IMR-90 (cell line): Measurements from ENCODE around the gene HASPIN. TPM values are rescaled to one million over a fixed set of nuclear protein-coding genes. Genes with fewer than 3 reads are reported as not detected.

Experiments
- ATAC-seq: fragments of 200-7000 bp; cut with Tn5 transposase; 2 replicates; pipeline ENCODE4 v1.9.1; 2020; ENCODE audit warnings: low read depth, mild to moderate bottlenecking, moderate library complexity
- BruUV-seq: library from RNA; stranded (reverse); fragments of 400-500 nt; replicated peaks from 2 replicates; lab custom pipeline; 2021; lab: Mats Ljungman, UMichigan
- CTCF ChIA-PET: fragments of 300-600 bp; formaldehyde crosslinking; extraction: SDS; loops from one replicate; lab custom pipeline; 2021; ENCODE audit warnings: antibody characterized with exemption; lab: Yijun Ruan, JAX
- POLR2A ChIA-PET: fragments of 300-600 bp; sonication (Branson Sonifier 250); formaldehyde crosslinking; loops from one replicate; lab custom pipeline; 2022; ENCODE audit warnings: antibody characterized with exemption; ENCODE audit not compliant: unreplicated experiment; lab: Charles Lee
- DNase-seq: peaks from one replicate; pipeline ENCODE4 v3.0.0; 2013
- H2AFZ ChIP-seq: replicated peaks from 2 replicates; pipeline ENCODE3; 2013; ENCODE audit warnings: low read length, mild to moderate bottlenecking; ENCODE audit not compliant: poor library complexity
- H2AK5ac ChIP-seq: 2 replicates; pipeline ENCODE4 v1.6.1; 2013; ENCODE audit warnings: low read depth, low read length, inconsistent platforms
- H2AK9ac ChIP-seq: replicated peaks from 2 replicates; pipeline ENCODE3; 2013; ENCODE audit warnings: mild to moderate bottlenecking, low read depth, low read length, moderate library complexity; ENCODE audit not compliant: poor library complexity
- H2BK120ac ChIP-seq: 2 replicates; pipeline ENCODE4 v1.6.1; 2013; ENCODE audit warnings: low read depth, low read length, inconsistent platforms
- H2BK15ac ChIP-seq: 3 replicates; pipeline ENCODE4 v1.6.1; 2013; ENCODE audit warnings: low read depth, low read length, inconsistent platforms
- H2BK20ac ChIP-seq: 2 replicates; pipeline ENCODE4 v1.6.1; 2013; ENCODE audit warnings: low read depth, mild to moderate bottlenecking, inconsistent platforms, low read length, moderate library complexity
- H2BK5ac ChIP-seq: 2 replicates; pipeline ENCODE4 v1.6.1; 2013; ENCODE audit warnings: mild to moderate bottlenecking, low read depth, low read length, inconsistent platforms; ENCODE audit not compliant: poor library complexity, severe bottlenecking
- H3K14ac ChIP-seq: replicated peaks from 2 replicates; pipeline ENCODE4 v1.6.1; 2013; ENCODE audit warnings: low read depth, low read length, inconsistent platforms
- H3K18ac ChIP-seq: 2 replicates; pipeline ENCODE4 v1.6.1; 2013; ENCODE audit warnings: low read depth, low read length, control low read depth
- H3K23ac ChIP-seq: 2 replicates; pipeline ENCODE4 v1.6.1; 2013; ENCODE audit warnings: low read depth, low read length, inconsistent platforms
- H3K27ac ChIP-seq: 2 replicates; pipeline ENCODE4 v1.5.1; 2013; ENCODE audit warnings: mild to moderate bottlenecking, control low read depth, low read length; ENCODE audit not compliant: insufficient read depth
- H3K27me3 ChIP-seq: 2 replicates; pipeline ENCODE4 v1.6.1; 2013; ENCODE audit warnings: low read length; ENCODE audit not compliant: control insufficient read depth, insufficient read depth
- H3K36me3 ChIP-seq: 2 replicates; pipeline ENCODE4 v1.6.1; 2013; ENCODE audit warnings: low read length, mixed read lengths; ENCODE audit not compliant: control insufficient read depth, insufficient read depth
- H3K4ac ChIP-seq: 2 replicates; pipeline ENCODE4 v1.6.1; 2013; ENCODE audit warnings: low read depth, low read length, inconsistent platforms
- H3K4me1 ChIP-seq: 2 replicates; pipeline ENCODE4 v1.6.1; 2013; ENCODE audit warnings: low read length, mixed read lengths; ENCODE audit not compliant: control insufficient read depth, insufficient read depth
- H3K4me2 ChIP-seq: 2 replicates; pipeline ENCODE4 v1.6.1; 2013; ENCODE audit warnings: low read depth, mild to moderate bottlenecking, control low read depth, low read length, moderate library complexity
- H3K4me3 ChIP-seq: 2 replicates; pipeline ENCODE4 v1.5.1; 2013; ENCODE audit warnings: low read depth, mild to moderate bottlenecking, control low read depth, low read length, moderate library complexity; ENCODE audit not compliant: insufficient read depth
- H3K56ac ChIP-seq: 2 replicates; pipeline ENCODE4 v1.6.1; 2013; ENCODE audit warnings: low read length, inconsistent platforms; ENCODE audit not compliant: insufficient read depth; ENCODE audit errors: extremely low read depth
- H3K79me1 ChIP-seq, 2 experiments: 2 replicates each; pipeline ENCODE4 v1.6.1; 2013; ENCODE audit warnings: low read length in 2 of 2, inconsistent platforms in 1 of 2, low read depth in 1 of 2
- H3K9ac ChIP-seq: 2 replicates; pipeline ENCODE4 v1.6.1; 2013; ENCODE audit warnings: low read depth, low read length, control low read depth
- H3K9me1 ChIP-seq: 2 replicates; pipeline ENCODE4 v1.6.1; 2013; ENCODE audit warnings: low read length, inconsistent platforms; ENCODE audit not compliant: insufficient read depth
- H3K9me3 ChIP-seq: 2 replicates; pipeline ENCODE4 v1.6.1; 2013; ENCODE audit warnings: low read length; ENCODE audit not compliant: control insufficient read depth, insufficient read depth
- H4K20me1 ChIP-seq: 2 replicates; pipeline ENCODE4 v1.6.1; 2013; ENCODE audit warnings: low read length, inconsistent platforms; ENCODE audit not compliant: insufficient read depth
- H4K5ac ChIP-seq: 2 replicates; pipeline ENCODE4 v1.6.1; 2013; ENCODE audit warnings: mild to moderate bottlenecking, low read depth, low read length, control low read depth
- H4K8ac ChIP-seq, 2 experiments: 2 replicates each; pipeline ENCODE4 v1.6.1; 2013; ENCODE audit warnings: low read depth in 2 of 2, low read length in 2 of 2, control low read depth in 1 of 2, inconsistent platforms in 1 of 2
- H4K91ac ChIP-seq: 2 replicates; pipeline ENCODE4 v1.6.1; 2013; ENCODE audit warnings: low read depth, low read length, inconsistent platforms; ENCODE audit not compliant: insufficient read depth
- BHLHE40 ChIP-seq: fragments of 150-350 bp; IDR thresholded peaks from 2 replicates; pipeline ENCODE4 v1.6.1; 2016; ENCODE audit warnings: mild to moderate bottlenecking, low read depth, low read length
- CEBPB ChIP-seq: IDR thresholded peaks from 2 replicates; pipeline ENCODE4 v1.6.1; 2012; ENCODE audit warnings: low read depth, low read length, improper control_type of control experiment
- CHD1 ChIP-seq: IDR thresholded peaks from 2 replicates; pipeline ENCODE4 v1.6.1; 2012; ENCODE audit warnings: low read depth, low read length, improper control_type of control experiment
- ELK1 ChIP-seq: fragments of 150-350 bp; IDR thresholded peaks from 2 replicates; pipeline ENCODE4 v1.6.1; 2016; ENCODE audit warnings: low read depth, mild to moderate bottlenecking, low read length, moderate library complexity, borderline replicate concordance
- FOS ChIP-seq: fragments of 150-350 bp; IDR thresholded peaks from 2 replicates; pipeline ENCODE4 v1.6.1; 2016; ENCODE audit warnings: low read depth, low read length
- MAFK ChIP-seq: IDR thresholded peaks from 2 replicates; pipeline ENCODE4 v1.6.1; 2012; ENCODE audit warnings: low read depth, low read length, improper control_type of control experiment
- MAZ ChIP-seq: IDR thresholded peaks from 2 replicates; pipeline ENCODE4 v1.6.1; 2012; ENCODE audit warnings: low read depth, mild to moderate bottlenecking, low read length, improper control_type of control experiment, moderate library complexity, borderline replicate concordance
- MXI1 ChIP-seq: IDR thresholded peaks from 2 replicates; pipeline ENCODE4 v1.6.1; 2012; ENCODE audit warnings: low read depth, mild to moderate bottlenecking, low read length, moderate library complexity, borderline replicate concordance
- NFE2L2 ChIP-seq: fragments of 150-350 bp; IDR thresholded peaks from 2 replicates; pipeline ENCODE4 v1.6.1; 2016; ENCODE audit warnings: low read depth, mild to moderate bottlenecking, low read length
- POLR2A ChIP-seq: IDR thresholded peaks from 2 replicates; pipeline ENCODE4 v1.6.1; 2012; ENCODE audit warnings: mild to moderate bottlenecking, low read depth, low read length
- RAD21 ChIP-seq: IDR thresholded peaks from 2 replicates; pipeline ENCODE4 v1.6.1; 2012; ENCODE audit warnings: low read length, improper control_type of control experiment
- RCOR1 ChIP-seq: IDR thresholded peaks from 2 replicates; pipeline ENCODE4 v1.6.1; 2012; ENCODE audit warnings: mild to moderate bottlenecking, low read length, improper control_type of control experiment; ENCODE audit not compliant: insufficient replicate concordance
- RFX5 ChIP-seq: IDR thresholded peaks from 2 replicates; pipeline ENCODE4 v1.8.0; 2012; ENCODE audit warnings: low read depth, mild to moderate bottlenecking, low read length, moderate library complexity
- SMC3 ChIP-seq: fragments of 150-350 bp; IDR thresholded peaks from 2 replicates; pipeline ENCODE4 v1.6.1; 2016; ENCODE audit warnings: low read depth, mild to moderate bottlenecking, antibody characterized with exemption, low read length, moderate library complexity
- WGBS, 2 experiments: methylation state at CpG; one replicate each; pipeline versions ENCODE4 v1.1.5 to v1.1.7; 2013; ENCODE audit warnings: missing lambda C conversion rate in 2 of 2; ENCODE audit not compliant: insufficient read length in 1 of 2; ENCODE audit errors: extremely low coverage in 2 of 2; 5-methylcytosine and 5-hydroxymethylcytosine counted together
- dilution Hi-C: fragments of 300-500 bp; cut with HindIII; formaldehyde crosslinking; loops from one replicate; pipeline ENCODE4 v1.14.3; 2018; ENCODE audit warnings: low sequenced_read_pairs; ENCODE audit not compliant: unreplicated experiment
- in situ Hi-C: fragments of 300-500 bp; cut with MboI; formaldehyde crosslinking; loops from 3 replicates; pipeline ENCODE4 v1.14.3; 2019; ENCODE audit warnings: low sequenced_read_pairs, inconsistent platforms, mixed read lengths
- intact Hi-C: fragments of 100-400 bp; cut with micrococcal nuclease; formaldehyde crosslinking; loops from 2 replicates; pipeline ENCODE4 v1.10.0; 2022
- polyA plus RNA-seq, 3 experiments: library from polyadenylated mRNA; depleted of rRNA; stranded (reverse); fragments of >200 nt; gene quantifications; 2 replicates each; pipeline ENCODE4 v1.2.3, GENCODE V29; 2012; ENCODE audit warnings: low replicate concordance in 1 of 3
- total RNA-seq: library from RNA; depleted of rRNA; stranded (reverse); fragments of >200 nt; gene quantifications from 2 replicates; pipeline ENCODE4 v1.2.3, GENCODE V29; 2012
- TF ChIP-seq, protein P1 (sequence below): fragments of 150-350 bp; IDR thresholded peaks from 2 replicates; pipeline ENCODE4 v1.6.1; 2017; ENCODE audit warnings: mild to moderate bottlenecking, antibody characterized with exemption, low read length, low read depth
- TF ChIP-seq, protein P2 (sequence below): conservative IDR thresholded peaks from 2 replicates; pipeline ENCODE4 v1.5.1; 2012; ENCODE audit warnings: mild to moderate bottlenecking, low read depth, low read length, improper control_type of control experiment

HASPIN gene
- total and polyA plus RNA-seq, 2 of the 4 experiments (the other 2 are of a cell fraction), result 2.2 to 4.3 TPM

DNA sequence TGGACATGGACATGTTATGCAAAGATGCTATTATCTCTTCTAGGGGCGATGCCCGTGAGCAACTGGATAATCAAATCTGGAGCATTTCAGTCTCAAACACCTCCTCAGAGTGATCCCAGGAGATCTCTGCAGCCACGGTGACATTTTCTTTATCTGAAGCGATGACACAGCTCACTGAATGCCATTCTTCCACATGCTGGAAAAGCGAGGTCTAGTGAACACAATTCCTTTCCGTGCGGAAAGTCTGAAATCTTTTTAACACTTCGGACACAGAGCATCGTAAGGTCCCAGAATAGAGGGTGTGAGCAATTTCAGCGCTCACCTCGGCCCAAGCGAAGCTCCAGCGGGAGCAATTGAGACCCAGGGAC is 531 bp upstream of the HASPIN start:
- peak overlapping the region; percentile 98 for H3K9ac ChIP-seq
- BruUV-seq, result TSS peak; percentile 63
- CTCF ChIA-PET, result interaction anchor here (1.4 kb wide), 1 partner anchor 14 kb away, joined by 9 read pairs; no protein-coding TSS in a partner anchor

More for the DNA sequence above, 531 bp upstream of the HASPIN start:
- Histone ChIP-seq H3K4me2 (peak overlapping the region; percentile 97), H3K36me3 (peaks cover 2% of the 10 kb centered on the region), H2AFZ (peak overlapping the region; percentile 98), H3K9me1 (peaks cover 8% of the 10 kb centered on the region), H3K27me3 (no peaks in the 10 kb centered on the region), H4K91ac (peak overlapping the region; percentile 99), H3K23ac (peak overlapping the region; percentile 95; the same call in 1 of the 2 replicates), H2AK9ac (peak overlapping the region; percentile 90), H3K14ac (peak overlapping the region; percentile 98), H3K79me1 (peaks cover 20 to 61% of the 10 kb centered on the region in 2 experiments), H3K56ac (peak overlapping the region; percentile 88), H3K4me3 (peak overlapping the region; percentile 94), H2BK20ac (no peak overlapping the region), H2BK5ac (peak overlapping the region; percentile 98), H4K20me1 (peaks cover 16% of the 10 kb centered on the region), H2AK5ac (peak overlapping the region; percentile 90), H3K4me1 (peaks cover 20% of the 10 kb centered on the region), H3K4ac (peak overlapping the region; percentile 98), H3K9me3 (no peaks in the 10 kb centered on the region), H4K8ac (peak overlapping the region; percentile 92 to 100), H3K18ac (peak overlapping the region; percentile 98), H3K27ac (peak overlapping the region; percentile 98), H4K5ac (peak overlapping the region; percentile 98), H2BK120ac (peak overlapping the region; percentile 73; the same call in 1 of the 2 replicates), H2BK15ac (peak overlapping the region; percentile 86; the same call in 1 of the 3 replicates)
- dilution Hi-C loops, result no loop called here
- DNase-seq (no peak), ATAC-seq (no peak; the same call in 1 of the 2 replicates)
- POLR2A ChIA-PET, result no interaction called here
- in situ Hi-C loops, result no loop called here
- WGBS, 2 experiments, result 0% methylated on average over 5 of the region's 13 CpGs; no CpG with 5 or more reads in 1 of the 2 experiments
- TF ChIP-seq BHLHE40 (no peak), RAD21 (no peak), CEBPB (no peak), CHD1 (no peak), MAFK (no peak), ELK1 (no peak), MXI1 (no peak), NFE2L2 (no peak), FOS (no peak), RFX5 (no peak), SMC3 (no peak), MAZ (no peak), RCOR1 (no peak), POLR2A (no peak)
- TF ChIP-seq, protein P1, sequence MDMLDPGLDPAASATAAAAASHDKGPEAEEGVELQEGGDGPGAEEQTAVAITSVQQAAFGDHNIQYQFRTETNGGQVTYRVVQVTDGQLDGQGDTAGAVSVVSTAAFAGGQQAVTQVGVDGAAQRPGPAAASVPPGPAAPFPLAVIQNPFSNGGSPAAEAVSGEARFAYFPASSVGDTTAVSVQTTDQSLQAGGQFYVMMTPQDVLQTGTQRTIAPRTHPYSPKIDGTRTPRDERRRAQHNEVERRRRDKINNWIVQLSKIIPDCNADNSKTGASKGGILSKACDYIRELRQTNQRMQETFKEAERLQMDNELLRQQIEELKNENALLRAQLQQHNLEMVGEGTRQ, result no peak
- TF ChIP-seq, protein P2, sequence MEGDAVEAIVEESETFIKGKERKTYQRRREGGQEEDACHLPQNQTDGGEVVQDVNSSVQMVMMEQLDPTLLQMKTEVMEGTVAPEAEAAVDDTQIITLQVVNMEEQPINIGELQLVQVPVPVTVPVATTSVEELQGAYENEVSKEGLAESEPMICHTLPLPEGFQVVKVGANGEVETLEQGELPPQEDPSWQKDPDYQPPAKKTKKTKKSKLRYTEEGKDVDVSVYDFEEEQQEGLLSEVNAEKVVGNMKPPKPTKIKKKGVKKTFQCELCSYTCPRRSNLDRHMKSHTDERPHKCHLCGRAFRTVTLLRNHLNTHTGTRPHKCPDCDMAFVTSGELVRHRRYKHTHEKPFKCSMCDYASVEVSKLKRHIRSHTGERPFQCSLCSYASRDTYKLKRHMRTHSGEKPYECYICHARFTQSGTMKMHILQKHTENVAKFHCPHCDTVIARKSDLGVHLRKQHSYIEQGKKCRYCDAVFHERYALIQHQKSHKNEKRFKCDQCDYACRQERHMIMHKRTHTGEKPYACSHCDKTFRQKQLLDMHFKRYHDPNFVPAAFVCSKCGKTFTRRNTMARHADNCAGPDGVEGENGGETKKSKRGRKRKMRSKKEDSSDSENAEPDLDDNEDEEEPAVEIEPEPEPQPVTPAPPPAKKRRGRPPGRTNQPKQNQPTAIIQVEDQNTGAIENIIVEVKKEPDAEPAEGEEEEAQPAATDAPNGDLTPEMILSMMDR, result no peak
- intact Hi-C loops, result loop anchor here (5.0 kb wide), 2 partner anchors 41 to 56 kb away; partner anchors contain the start of genes EMC6 and TAX1BP3
